OCI-M2 (cell line): ENCODE measurements around the gene OR2T11.
"Not testable (repeated sequence)": the region's sequence is repeated elsewhere in the genome, so short reads cannot be mapped to it uniquely, and the experiment has no call there.

Source experiments
- DNase-seq: peaks from one replicate; lab custom pipeline; 2025; ENCODE audit not compliant: unreplicated experiment; lab: John Stamatoyannopoulos, UW

OR2T11 gene

DNA sequence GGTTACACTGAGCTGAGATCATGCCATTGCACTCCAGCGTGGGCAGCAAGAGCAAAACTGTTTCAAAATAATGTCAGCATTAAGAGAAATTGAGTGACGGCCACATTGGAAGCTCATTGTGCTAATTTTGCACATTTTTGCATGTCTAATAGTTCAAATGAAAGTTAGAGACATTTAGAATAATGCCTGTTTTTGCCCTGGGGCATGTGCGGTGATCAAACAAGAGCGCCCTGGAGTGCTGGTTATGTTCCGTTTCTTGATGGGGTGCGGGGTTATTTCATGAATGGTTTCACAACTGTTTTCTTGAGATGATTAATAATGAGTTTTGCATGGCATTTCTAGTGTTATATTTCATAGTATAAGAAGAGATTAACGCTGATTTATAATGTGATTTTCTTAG, 13.1 kb downstream of the OR2T11 start:
- DNase-seq: no peak

- no peak for DNase-seq
Observed at GRCh38 chr1:248618878-248619277, 16.0 kb downstream of the OR2T11 start.

DNA sequence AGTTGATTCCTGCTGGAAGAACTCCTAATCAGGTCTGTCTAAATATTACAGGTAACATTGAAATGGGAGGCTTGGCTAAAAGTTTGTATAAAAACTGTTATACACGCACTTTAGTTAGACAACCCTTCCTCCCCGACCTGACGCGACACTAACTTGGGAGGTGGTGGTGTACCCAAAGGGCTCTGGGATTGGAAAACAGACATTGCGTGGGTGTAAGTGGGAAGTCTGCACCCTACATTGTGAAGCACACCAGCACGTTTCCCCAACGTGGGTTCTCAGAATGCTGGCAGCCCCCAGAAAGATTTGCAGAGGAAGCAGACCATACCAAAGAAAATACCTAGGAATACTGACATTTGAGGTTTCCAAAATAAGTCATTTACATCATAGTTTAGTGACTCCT, 16.8 kb downstream of the OR2T11 start:
- no peak for DNase-seq

GRCh38 chr1:248613742-248614141, 21.1 kb downstream of the OR2T11 start:
- DNase-seq: no peak

- DNase-seq: no peak
Observed at GRCh38 chr1:248611883-248612414, 22.9 kb downstream of the OR2T11 start.

DNA sequence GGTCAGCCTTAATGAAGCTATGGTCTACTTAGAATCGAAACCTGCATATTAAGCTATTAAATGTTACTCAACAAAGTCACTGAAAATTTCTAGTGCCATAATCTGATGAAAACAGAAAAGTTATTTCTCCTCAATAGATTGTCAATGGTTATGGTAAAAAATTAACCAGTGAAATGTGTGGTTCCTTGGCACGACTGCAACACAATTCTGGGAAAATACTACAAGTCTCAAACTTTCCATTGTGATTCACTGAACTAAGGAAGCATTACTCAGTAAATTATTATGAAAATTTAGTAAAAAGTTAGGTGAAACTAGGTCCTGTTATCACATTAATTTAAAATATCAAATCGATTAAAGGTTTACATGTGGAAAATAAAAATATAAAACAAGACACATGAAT, 24.6 kb downstream of the OR2T11 start:
- DNase-seq: no peak

DNA sequence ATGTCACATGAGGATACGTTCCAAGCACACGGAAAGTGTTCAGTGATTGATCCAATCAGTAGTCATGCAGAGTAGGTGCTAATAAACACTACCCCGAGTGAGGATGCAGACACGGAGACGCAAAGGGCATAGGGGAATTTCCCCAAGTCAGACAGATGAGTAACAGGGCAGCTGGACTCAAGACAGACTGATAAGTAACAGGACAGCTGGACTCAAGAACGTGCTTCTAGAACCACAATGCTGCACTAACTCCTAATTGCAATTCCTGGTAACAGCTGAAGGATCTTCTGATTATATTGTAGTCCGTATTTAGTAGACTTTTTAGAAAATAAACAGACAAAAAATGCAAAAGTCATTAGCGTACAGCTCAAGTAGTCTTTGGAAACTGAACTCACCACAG, 35.5 kb downstream of the OR2T11 start:
- no peak for DNase-seq

DNA sequence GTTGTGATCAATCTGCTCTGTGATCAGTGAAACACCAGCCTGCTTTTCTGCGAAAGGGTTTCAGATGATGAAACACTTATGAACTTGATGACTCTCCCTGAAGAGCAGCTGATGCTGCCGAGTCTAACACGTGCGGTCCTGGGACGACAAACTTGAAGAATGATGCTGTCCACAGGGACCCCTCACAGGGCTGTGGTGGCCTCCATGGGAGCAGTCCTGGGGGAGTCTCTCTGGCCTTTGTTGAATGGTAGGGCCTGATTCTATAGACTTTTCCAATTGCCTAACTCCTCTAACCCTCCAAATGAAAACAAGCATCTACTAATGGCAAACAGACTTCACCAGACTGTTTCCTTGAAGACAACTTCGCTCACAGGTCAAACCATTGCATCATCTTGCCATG, 37.3 kb downstream of the OR2T11 start, which contains the start of gene OR2T10:
OR2T10 (minus strand) TSS at position 112 of the 400 bp plus-strand sequence. CDS start 3,932 bp downstream, outside the sequence.
- DNase-seq: no peak

DNA sequence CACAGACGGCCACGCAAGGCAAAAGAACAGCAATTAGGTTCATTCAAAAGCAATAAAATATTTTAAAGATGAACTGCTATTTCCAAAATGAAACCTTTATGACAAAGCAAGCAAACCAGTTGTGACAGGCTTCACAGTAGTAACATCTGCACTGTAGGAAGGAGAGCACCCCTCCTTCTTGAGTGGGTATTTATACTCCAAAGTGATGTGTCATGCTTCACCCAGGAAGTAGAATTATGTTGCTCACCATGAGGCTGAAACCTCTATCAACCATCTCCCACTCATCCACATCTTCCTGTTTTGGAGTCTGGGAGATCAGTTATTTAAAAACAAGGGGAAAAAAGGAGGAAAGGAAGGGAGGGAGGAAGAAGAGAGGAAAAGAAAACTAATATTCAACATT, 38.3 kb downstream of the OR2T11 start:
- DNase-seq: no peak

DNA sequence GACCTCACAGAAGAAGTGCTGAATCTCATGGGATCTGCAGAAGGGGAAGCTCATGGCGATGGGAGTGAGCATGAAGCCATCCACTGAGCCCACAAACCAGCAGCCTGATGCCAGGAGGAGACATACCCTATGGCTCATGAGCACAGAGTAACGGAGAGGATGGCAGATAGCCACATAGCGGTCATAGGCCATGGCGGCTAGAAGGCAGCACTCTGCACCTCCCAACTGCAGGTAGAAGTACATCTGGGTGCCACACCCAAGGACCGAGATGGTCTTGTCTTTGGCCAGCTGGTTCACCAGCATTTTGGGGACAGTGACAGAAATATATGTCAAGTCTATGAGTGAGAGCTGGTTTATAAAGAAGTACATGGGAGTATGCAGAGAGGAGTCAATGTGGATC, 41.7 kb downstream of the OR2T11 start:
- no peak for DNase-seq

- DNase-seq: no peak
Observed at GRCh38 chr1:248592655-248593054, 42.2 kb downstream of the OR2T11 start.

- DNase-seq: no peak
Observed at GRCh38 chr1:248590055-248590454, 44.8 kb downstream of the OR2T11 start.

DNA sequence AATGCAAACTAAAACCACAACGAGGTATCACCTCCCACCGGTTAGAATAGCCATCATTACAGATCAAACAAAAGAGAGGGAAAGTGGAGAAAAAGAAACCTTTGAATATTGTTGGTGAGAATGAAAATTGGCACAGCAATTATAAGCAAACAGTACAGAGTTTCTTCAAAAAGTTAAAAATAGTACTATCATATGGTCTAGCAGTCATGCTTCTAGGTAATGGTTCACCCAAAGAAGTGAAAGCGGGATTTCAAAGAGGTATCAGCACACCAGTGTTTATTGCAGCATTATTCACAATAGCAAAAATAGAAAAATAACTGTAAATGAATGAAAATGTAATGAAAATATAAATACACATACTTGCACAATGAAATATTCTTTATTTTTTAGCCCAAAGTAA, 45.6 kb downstream of the OR2T11 start:
- DNase-seq: no peak

DNA sequence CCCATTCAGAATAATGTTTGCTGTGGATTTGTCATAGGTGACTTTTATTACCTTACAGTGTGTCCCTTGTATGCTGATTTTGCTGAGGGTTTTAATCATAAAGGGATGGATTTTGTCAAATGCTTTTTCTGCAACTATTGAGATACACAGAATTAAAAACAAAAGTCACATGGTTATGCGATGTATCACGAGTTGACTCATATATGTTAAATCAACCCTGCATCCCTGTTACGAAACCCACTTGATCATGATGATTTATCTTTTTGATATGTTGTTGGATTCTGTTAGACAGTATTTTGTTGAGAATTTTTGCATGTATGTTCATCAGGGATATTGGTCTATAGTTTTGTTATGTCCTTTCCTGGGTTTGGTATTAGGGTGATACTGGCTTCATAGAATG, 49.6 kb downstream of the OR2T11 start:
- no peak for DNase-seq

GRCh38 chr1:248576260-248576980, 58.5 kb downstream of the OR2T11 start:
- no peak for DNase-seq

- not testable (repeated sequence) for DNase-seq
Observed at GRCh38 chr1:248574657-248575056, 60.2 kb downstream of the OR2T11 start, which contains the start of gene OR2T34. OR2T34 (minus strand) TSS chr1:248574757; CDS start chr1:248574757, 0 bp downstream.

- DNase-seq: not testable (repeated sequence)
Observed at GRCh38 chr1:248573856-248574255, 61.0 kb downstream of the OR2T11 start.
